Panc1 (cell line): ENCODE measurements around the gene MAGI3.

ENCODE experiments used
- POLR2AphosphoS5 ChIP-seq: IDR thresholded peaks from 2 replicates; pipeline ENCODE4 v1.6.1; 2012; ENCODE audit warnings: mild to moderate bottlenecking, low read depth, low read length, moderate library complexity
- REST ChIP-seq, 2 experiments: IDR thresholded peaks; 2 replicates each; pipeline ENCODE4 v1.6.1; 2011 to 2012; ENCODE audit warnings: low read depth in 2 of 2, control low read depth in 1 of 2, low read length in 1 of 2, mild to moderate bottlenecking in 1 of 2, moderate library complexity in 1 of 2; ENCODE audit not compliant: insufficient read depth in 1 of 2
- TCF7L2 ChIP-seq: IDR thresholded peaks from 2 replicates; pipeline ENCODE4 v1.6.1; 2011; ENCODE audit warnings: mild to moderate bottlenecking, low read depth, low read length, inconsistent platforms
- TF ChIP-seq, protein P1 (sequence below): fragments of 450-650 bp; IDR thresholded peaks from 2 replicates; pipeline ENCODE4 v1.5.1; 2017; ENCODE audit warnings: mild to moderate bottlenecking

- TF ChIP-seq, protein P1, sequence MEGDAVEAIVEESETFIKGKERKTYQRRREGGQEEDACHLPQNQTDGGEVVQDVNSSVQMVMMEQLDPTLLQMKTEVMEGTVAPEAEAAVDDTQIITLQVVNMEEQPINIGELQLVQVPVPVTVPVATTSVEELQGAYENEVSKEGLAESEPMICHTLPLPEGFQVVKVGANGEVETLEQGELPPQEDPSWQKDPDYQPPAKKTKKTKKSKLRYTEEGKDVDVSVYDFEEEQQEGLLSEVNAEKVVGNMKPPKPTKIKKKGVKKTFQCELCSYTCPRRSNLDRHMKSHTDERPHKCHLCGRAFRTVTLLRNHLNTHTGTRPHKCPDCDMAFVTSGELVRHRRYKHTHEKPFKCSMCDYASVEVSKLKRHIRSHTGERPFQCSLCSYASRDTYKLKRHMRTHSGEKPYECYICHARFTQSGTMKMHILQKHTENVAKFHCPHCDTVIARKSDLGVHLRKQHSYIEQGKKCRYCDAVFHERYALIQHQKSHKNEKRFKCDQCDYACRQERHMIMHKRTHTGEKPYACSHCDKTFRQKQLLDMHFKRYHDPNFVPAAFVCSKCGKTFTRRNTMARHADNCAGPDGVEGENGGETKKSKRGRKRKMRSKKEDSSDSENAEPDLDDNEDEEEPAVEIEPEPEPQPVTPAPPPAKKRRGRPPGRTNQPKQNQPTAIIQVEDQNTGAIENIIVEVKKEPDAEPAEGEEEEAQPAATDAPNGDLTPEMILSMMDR = no peak
- no peak for TF ChIP-seq POLR2AphosphoS5
- no peak for TF ChIP-seq REST (IDR thresholded peaks at IDR 0.05; ENCODE audit: insufficient read depth in 1 of 2, low read depth in 2 of 2, low read length in 1 of 2)
- TF ChIP-seq TCF7L2 = no peak
These were observed 12.8 kb downstream of the MAGI3 start for GRCh38 chr1:113403065-113403464.
